Uterine smooth muscle cell (primary cell): ENCODE results near the gene FN3KRP. TPM values are rescaled to one million over a fixed set of nuclear protein-coding genes. Genes with fewer than 3 reads are reported as not detected.

Experiments
- total RNA-seq: library from RNA; depleted of rRNA; stranded (reverse); fragments of >200 nt; gene quantifications from 2 replicates; pipeline ENCODE4 v1.2.3, GENCODE V29; 2014

FN3KRP gene, protein sequence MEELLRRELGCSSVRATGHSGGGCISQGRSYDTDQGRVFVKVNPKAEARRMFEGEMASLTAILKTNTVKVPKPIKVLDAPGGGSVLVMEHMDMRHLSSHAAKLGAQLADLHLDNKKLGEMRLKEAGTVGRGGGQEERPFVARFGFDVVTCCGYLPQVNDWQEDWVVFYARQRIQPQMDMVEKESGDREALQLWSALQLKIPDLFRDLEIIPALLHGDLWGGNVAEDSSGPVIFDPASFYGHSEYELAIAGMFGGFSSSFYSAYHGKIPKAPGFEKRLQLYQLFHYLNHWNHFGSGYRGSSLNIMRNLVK
- total RNA-seq: 21.4 and 35.5 TPM in 2 replicates

DNA sequence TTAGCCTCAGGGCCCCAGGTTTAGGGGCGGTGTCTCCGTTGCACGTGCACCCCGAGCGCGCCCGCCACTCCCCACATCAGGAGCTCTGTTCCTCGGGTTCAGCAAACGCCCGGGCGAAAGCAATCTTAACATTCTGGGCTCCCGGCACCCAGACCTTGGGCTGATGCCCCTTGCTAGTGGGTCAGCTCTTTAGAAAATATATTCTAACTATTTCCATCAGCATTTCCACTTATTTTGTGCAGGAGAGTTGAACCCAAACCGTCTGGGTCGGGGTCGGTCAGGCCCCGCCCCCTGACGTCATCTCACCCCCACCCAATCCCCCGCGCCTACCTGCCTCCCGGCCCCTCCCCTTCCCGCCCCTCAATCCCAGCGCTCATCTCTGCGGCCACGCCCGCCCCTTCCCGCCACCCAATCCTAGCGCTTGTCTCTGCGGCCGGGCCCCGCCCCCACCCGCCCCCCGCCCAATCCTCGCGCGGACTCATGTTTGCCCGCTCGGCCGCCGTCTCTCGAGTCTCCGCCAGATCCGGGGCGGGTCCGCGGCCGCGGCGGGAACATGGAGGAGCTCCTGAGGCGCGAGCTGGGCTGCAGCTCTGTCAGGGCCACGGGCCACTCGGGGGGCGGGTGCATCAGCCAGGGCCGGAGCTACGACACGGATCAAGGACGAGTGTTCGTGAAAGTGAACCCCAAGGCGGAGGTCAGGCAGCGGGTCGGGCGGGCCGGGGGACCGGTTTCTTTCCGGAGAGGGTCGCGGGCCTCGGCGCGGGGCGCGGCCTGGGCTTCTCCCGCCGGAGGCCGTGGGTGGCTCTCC lies at the start of gene FN3KRP:
FN3KRP (plus strand) TSS at position 504 of the 808 bp plus-strand sequence; CDS start at position 554, 50 bp downstream.

DNA sequence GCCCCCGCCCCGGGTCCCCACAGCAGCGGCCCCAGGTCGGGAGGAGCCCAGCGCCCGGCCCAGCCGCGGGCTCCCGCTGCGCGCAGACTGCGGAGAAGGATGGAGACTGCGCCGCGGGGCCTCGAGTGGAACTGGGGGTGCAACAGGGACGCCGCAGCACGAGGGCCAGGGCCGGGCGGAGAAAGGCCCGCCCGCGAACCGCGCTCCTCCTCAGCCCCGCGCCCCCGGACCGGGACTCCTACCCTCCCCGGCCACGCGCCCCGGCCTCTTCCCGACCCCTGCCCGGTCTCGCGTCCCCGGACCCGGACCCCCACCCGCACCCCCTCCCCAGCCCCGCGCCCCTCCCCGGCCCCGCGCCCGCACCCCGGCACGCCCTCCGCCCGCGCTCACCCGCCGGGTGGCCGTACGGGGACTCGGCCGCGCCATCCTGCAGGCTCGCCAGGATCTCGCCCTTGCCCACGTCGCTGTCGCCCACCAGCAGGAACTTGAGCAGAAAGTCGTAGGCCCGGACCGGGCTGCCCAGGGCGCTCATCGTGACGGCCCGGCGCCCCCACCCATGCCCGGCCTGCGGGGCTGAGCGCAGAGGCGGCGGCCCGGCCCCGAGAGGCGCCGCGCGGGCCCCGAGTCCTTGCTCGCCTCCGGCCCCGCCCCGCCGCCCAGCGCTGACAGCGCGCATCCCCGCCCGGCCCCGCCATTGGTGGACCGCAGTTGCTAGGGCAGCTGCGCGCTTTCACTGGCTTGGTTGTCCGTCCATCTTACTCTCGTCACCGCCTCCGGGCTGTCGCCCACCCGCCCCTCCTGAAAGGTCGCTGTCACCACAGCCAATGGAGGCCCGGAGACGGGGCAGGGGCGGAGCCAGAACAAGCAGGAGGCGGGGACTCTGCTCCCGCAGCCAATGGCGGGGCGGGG lies 18.2 kb upstream of the FN3KRP start, which contains the start of gene RAB40B:
RAB40B (minus strand) TSS at position 634 of the 909 bp plus-strand sequence; CDS start at position 532, 102 bp downstream.

DNA sequence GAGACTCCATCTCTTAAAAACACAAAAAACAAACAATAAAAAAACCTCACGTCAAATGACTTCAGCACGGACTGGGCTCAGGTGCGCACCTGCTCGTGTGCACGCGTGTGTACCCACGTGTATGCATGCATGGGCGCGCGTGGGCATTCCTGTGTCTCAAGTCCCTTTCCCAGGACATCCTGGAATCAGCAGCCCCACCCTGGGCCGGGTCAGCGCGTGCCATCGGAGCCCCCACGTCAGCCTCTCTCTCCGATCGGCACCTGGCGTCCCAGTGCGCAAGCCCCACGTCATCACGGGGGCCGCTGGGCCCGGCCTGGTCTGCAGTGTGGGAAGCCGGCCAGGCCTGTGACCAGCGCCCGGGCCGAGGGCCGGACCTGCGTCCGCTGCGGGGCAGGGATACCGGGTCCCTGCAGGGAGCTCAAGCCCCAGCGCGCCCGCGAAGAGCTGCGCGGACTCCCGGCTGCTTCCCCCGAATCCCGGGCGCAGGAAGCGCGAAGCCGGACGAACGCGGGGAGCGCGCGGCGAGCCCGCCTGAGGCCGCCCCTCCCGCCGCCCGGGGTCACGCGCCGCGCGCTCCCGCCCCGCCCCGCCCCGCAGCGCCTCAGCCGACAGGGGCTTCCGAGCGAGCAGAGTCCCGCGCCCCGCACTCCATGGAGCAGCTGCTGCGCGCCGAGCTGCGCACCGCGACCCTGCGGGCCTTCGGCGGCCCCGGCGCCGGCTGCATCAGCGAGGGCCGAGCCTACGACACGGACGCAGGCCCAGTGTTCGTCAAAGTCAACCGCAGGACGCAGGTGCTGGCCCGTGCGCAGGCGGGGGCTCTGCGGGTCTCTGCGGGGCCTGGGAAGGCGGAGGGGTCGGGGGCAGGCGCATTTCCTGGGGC lies 18.7 kb downstream of the FN3KRP start, which contains the start of gene FN3K:
FN3K (plus strand) TSS at position 629 of the 880 bp plus-strand sequence; CDS start at position 651, 22 bp downstream.

DNA sequence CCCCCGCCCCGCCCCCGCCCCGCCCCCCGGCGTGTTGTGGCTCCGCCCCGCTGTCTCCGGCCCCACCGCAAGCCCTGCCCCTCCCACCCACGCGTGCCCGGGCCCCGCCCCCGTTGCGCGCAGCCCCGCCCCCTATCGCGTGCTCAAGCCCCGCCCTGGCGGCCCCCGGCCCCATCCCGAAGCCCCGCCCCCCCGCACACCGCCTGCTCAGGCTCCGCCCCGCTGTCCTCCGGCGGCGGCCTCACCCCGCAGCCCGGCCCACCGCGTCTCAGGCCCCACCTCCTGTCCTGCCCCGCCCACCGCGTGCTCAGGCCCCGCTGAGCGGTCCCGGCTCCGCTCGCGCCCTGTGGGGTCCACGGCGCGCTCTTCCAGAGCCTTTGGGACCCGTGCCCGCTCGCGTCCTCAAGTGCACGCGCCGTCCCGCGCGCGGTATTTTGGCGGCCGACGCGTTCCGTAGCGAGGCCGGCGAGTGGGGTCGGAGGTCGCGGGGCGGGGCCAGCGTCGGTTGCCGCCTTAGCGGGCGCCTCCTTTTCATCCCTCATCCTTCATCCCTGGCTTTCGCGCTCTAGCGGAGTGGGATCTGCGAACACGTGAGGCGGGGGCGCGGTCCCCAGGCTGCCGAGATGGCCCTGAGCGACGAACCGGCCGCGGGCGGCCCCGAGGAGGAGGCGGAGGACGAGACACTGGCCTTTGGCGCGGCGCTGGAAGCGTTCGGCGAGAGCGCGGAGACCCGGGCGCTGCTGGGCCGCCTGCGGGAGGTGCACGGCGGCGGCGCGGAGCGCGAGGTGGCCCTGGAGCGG lies 35.3 kb downstream of the FN3KRP start, which contains the start of gene TBCD:
TBCD (plus strand) TSS at position 495 of the 800 bp plus-strand sequence; CDS start at position 624, 129 bp downstream.

Other genes with a start within 250 kb of the FN3KRP start
- gene FOXK2, start 197.0 kb upstream of the FN3KRP start, total RNA-seq: 28.6 and 29.1 TPM in 2 replicates
- gene WDR45B, start 68.3 kb upstream of the FN3KRP start, total RNA-seq: 54.2 and 77.8 TPM in 2 replicates
- 2.8 and 4.6 TPM in 2 replicates for gene RAB40B, start 18.0 kb upstream of the FN3KRP start, total RNA-seq
- gene FN3K, start 18.9 kb downstream of the FN3KRP start, total RNA-seq: 5.0 and 16.1 TPM in 2 replicates
- gene TBCD, start 35.4 kb downstream of the FN3KRP start, total RNA-seq: 45.4 and 46.2 TPM in 2 replicates
- not detected in 2 replicates for gene ZNF750, start 123.3 kb downstream of the FN3KRP start, total RNA-seq